Measurements from ENCODE around the gene PNPLA7.

GRCh38 chr9:137470785-137471184 lies 79.4 kb downstream of the PNPLA7 start:
- no peak for TF ChIP-seq CTCF (IDR thresholded peaks at IDR 0.05)
- no peak for TF ChIP-seq POLR2A (IDR thresholded peaks at IDR 0.05)
